WI38 (cell line): Measurements from ENCODE around the gene GGCX.

Source experiments
- H3K4me3 ChIP-seq: 2 replicates; pipeline ENCODE4 v1.5.1; 2011; ENCODE audit warnings: low read depth, mild to moderate bottlenecking, control low read depth, low read length
- CTCF ChIP-seq: IDR thresholded peaks from 2 replicates; pipeline ENCODE4 v1.5.1; 2012; ENCODE audit warnings: low read depth, mild to moderate bottlenecking, control low read depth, low read length

Gene GGCX

GRCh38 chr2:85584857-85585780, 23.8 kb upstream of the GGCX start:
- peak overlapping the region; percentile 62 for H3K4me3 ChIP-seq
- TF ChIP-seq CTCF: no peak

GRCh38 chr2:85584354-85584856, 23.1 kb upstream of the GGCX start, which contains the start of gene VAMP5:
Gene VAMP5 (plus strand): TSS chr2:85584431. CDS start chr2:85584491, 60 bp downstream.
- H3K4me3 ChIP-seq: peak within 1 kb of the TSS; percentile 62
- no peak for TF ChIP-seq CTCF

GRCh38 chr2:85583667-85584353, 22.5 kb upstream of the GGCX start:
- TF ChIP-seq CTCF: no peak
- H3K4me3 ChIP-seq: peak overlapping the region; percentile 62

- TF ChIP-seq CTCF: no peak
These were observed 21.2 kb upstream of the GGCX start for GRCh38 chr2:85582492-85582891.

GRCh38 chr2:85580206-85580605, 18.9 kb upstream of the GGCX start:
- TF ChIP-seq CTCF: no peak
- H3K4me3 ChIP-seq: no peak overlapping the region

More at GRCh38 chr2:85582492-85582891, 21.2 kb upstream of the GGCX start:
- no peak overlapping the region for H3K4me3 ChIP-seq

GRCh38 chr2:85579266-85579935, 18.1 kb upstream of the GGCX start:
- TF ChIP-seq CTCF: no peak
- no peak overlapping the region for H3K4me3 ChIP-seq
